Left hindlimb (tissue), 1 donor: ENCODE data around the gene MGARP.
"Not testable (repeated sequence)": the region's sequence is repeated elsewhere in the genome, so short reads cannot be mapped to it uniquely, and the experiment has no call there.

Experiments used
- DNase-seq: peaks from one replicate; pipeline ENCODE4 v3.0.0-alpha.2; 2018

MGARP gene

GRCh38 chr4:139279760-139280620, at the start of gene MGARP:
TSS of gene MGARP (minus strand) at chr4:139280225. CDS start at chr4:139280158, 67 bp downstream.
- DNase-seq: peak; percentile 49

- no peak for DNase-seq
Observed at GRCh38 chr4:139329665-139330200, 49.7 kb upstream of the MGARP start.

- DNase-seq: no peak
Observed at GRCh38 chr4:139324620-139325019, 44.6 kb upstream of the MGARP start.

GRCh38 chr4:139322541-139322940, 42.5 kb upstream of the MGARP start:
- not testable (repeated sequence) for DNase-seq

GRCh38 chr4:139322070-139322469, 42.0 kb upstream of the MGARP start:
- not testable (repeated sequence) for DNase-seq

- DNase-seq: no peak
Observed at GRCh38 chr4:139319571-139319970, 39.5 kb upstream of the MGARP start.

- no peak for DNase-seq
Observed at GRCh38 chr4:139317635-139318034, 37.6 kb upstream of the MGARP start.

- no peak for DNase-seq
Observed at GRCh38 chr4:139316733-139317132, 36.7 kb upstream of the MGARP start.

- DNase-seq: no peak
Observed at GRCh38 chr4:139315221-139315675, 35.2 kb upstream of the MGARP start.

- DNase-seq: no peak
Observed at GRCh38 chr4:139314047-139314800, 34.2 kb upstream of the MGARP start.

- DNase-seq: not testable (repeated sequence)
Observed at GRCh38 chr4:139313414-139313813, 33.4 kb upstream of the MGARP start.

- no peak for DNase-seq
Observed at GRCh38 chr4:139312552-139313332, 32.7 kb upstream of the MGARP start.

GRCh38 chr4:139311909-139312308, 31.9 kb upstream of the MGARP start:
- no peak for DNase-seq

- DNase-seq: no peak
Observed at GRCh38 chr4:139304920-139305319, 24.9 kb upstream of the MGARP start.

GRCh38 chr4:139301821-139302611, 22.0 kb upstream of the MGARP start, which contains the start of gene NDUFC1:
TSS of gene NDUFC1 (minus strand) at chr4:139302477. CDS start at chr4:139295798, 6,679 bp downstream.
- peak; percentile 60 for DNase-seq

GRCh38 chr4:139301113-139301820, 21.2 kb upstream of the MGARP start, which contains the start of gene NAA15:
TSS of gene NAA15 (plus strand) at chr4:139301505. CDS start at chr4:139301778, 273 bp downstream.
- DNase-seq: peak; percentile 99

GRCh38 chr4:139300431-139301112, 20.5 kb upstream of the MGARP start:
- no peak for DNase-seq

- DNase-seq: no peak
Observed at GRCh38 chr4:139299536-139299935, 19.5 kb upstream of the MGARP start.

GRCh38 chr4:139297001-139297410, 17.0 kb upstream of the MGARP start:
- no peak for DNase-seq

GRCh38 chr4:139295942-139296299, 15.9 kb upstream of the MGARP start:
- DNase-seq: no peak
